ENCODE results near the gene NUBPL. TPM values are rescaled to one million over a fixed set of nuclear protein-coding genes. Genes with fewer than 3 reads are reported as not detected.
"Not testable (repeated sequence)": the region's sequence is repeated elsewhere in the genome, so short reads cannot be mapped to it uniquely, and the experiment has no call there.

NUBPL gene
- total and polyA plus RNA-seq, 7 donors: 5.3 to 15.5 (median 9.2) TPM

- DNase-seq: no peak
Observed at GRCh38 chr14:31605702-31606101, 44.5 kb downstream of the NUBPL start.

GRCh38 chr14:31611778-31612433 lies 50.7 kb downstream of the NUBPL start:
- TF ChIP-seq POLR2AphosphoS5 (IDR thresholded peaks at IDR 0.05) (no peak), POLR2A (IDR thresholded peaks at IDR 0.05) (no peak), CTCF (IDR thresholded peaks at IDR 0.05) (no peak), EP300 (IDR thresholded peaks at IDR 0.05) (no peak)
- no peak for DNase-seq
- H3K4me3 ChIP-seq: no peak overlapping the region

More at GRCh38 chr14:31605702-31606101, 44.5 kb downstream of the NUBPL start:
- no peaks in the 10 kb centered on the region for H3K9me3 ChIP-seq
- 87 to 96% methylated on average over 2 of the region's 2 CpGs for WGBS, 2 donors
- no peak overlapping the region for H3K27ac ChIP-seq
- no peaks in the 10 kb centered on the region for H3K27me3 ChIP-seq
- H3K4me1 ChIP-seq: no peaks in the 10 kb centered on the region
- H3K36me3 ChIP-seq: peaks cover 0 to 5% (median 0%) of the 10 kb centered on the region in 4 donors
- no peak overlapping the region for H3K4me3 ChIP-seq
- intact Hi-C loops (cut with DNase I): no loop called here
- no peak for TF ChIP-seq POLR2A (IDR thresholded peaks at IDR 0.05)
- TF ChIP-seq CTCF (IDR thresholded peaks at IDR 0.05): no peak
- TF ChIP-seq POLR2AphosphoS5 (IDR thresholded peaks at IDR 0.05): no peak
- no peak for TF ChIP-seq EP300 (IDR thresholded peaks at IDR 0.05)

GRCh38 chr14:31613188-31613587 lies 52.0 kb downstream of the NUBPL start:
- Histone ChIP-seq H3K4me3 (no peak overlapping the region), H3K4me1 (no peaks in the 10 kb centered on the region), H3K27me3 (no peaks in the 10 kb centered on the region), H3K27ac (no peak overlapping the region), H3K9me3 (peaks cover 0 to 4% (median 0%) of the 10 kb centered on the region in 4 donors), H3K36me3 (no peaks in the 10 kb centered on the region)
- DNase-seq: no peak
- 98% methylated on average over 5 of the region's 5 CpGs for WGBS, 2 donors
- intact Hi-C loops (cut with DNase I): no loop called here
- TF ChIP-seq POLR2AphosphoS5 (IDR thresholded peaks at IDR 0.05) (no peak), POLR2A (IDR thresholded peaks at IDR 0.05) (no peak), EP300 (IDR thresholded peaks at IDR 0.05) (no peak), CTCF (IDR thresholded peaks at IDR 0.05) (no peak)

More at GRCh38 chr14:31611778-31612433, 50.7 kb downstream of the NUBPL start:
- Histone ChIP-seq H3K27me3 (no peaks in the 10 kb centered on the region), H3K4me1 (no peaks in the 10 kb centered on the region), H3K36me3 (no peaks in the 10 kb centered on the region), H3K9me3 (peaks cover 0 to 4% (median 0%) of the 10 kb centered on the region in 4 donors), H3K27ac (no peak overlapping the region)
- intact Hi-C loops (cut with DNase I): no loop called here
- 98 to 99% methylated on average over 3 of the region's 3 CpGs for WGBS, 2 donors

- H3K27ac ChIP-seq; intact Hi-C loops (cut with DNase I); H3K27me3 ChIP-seq; H3K36me3 ChIP-seq; DNase-seq; H3K4me1 ChIP-seq; H3K9me3 ChIP-seq; H3K4me3 ChIP-seq: not testable (repeated sequence)
- WGBS, 2 donors: 93 to 94% methylated on average over 2 of the region's 2 CpGs
Observed at GRCh38 chr14:31618884-31619283, 57.7 kb downstream of the NUBPL start.

GRCh38 chr14:31619440-31619839 lies 58.2 kb downstream of the NUBPL start:
- intact Hi-C loops (cut with DNase I): no loop called here
- TF ChIP-seq EP300 (IDR thresholded peaks at IDR 0.05) (no peak), POLR2AphosphoS5 (IDR thresholded peaks at IDR 0.05) (no peak), POLR2A (IDR thresholded peaks at IDR 0.05) (no peak), CTCF (IDR thresholded peaks at IDR 0.05) (no peak)
- peaks cover 0 to 4% (median 0%) of the 10 kb centered on the region in 4 donors for H3K36me3 ChIP-seq
- H3K27ac ChIP-seq: no peak overlapping the region
- 94 to 97% methylated on average over 4 of the region's 4 CpGs for WGBS, 2 donors
- DNase-seq: no peak
- no peaks in the 10 kb centered on the region for H3K4me1 ChIP-seq
- peaks cover 0 to 5% (median 0%) of the 10 kb centered on the region in 4 donors for H3K9me3 ChIP-seq
- no peaks in the 10 kb centered on the region for H3K27me3 ChIP-seq
- H3K4me3 ChIP-seq: no peak overlapping the region

GRCh38 chr14:31620898-31621297 lies 59.7 kb downstream of the NUBPL start:
- WGBS, 2 donors: 97 to 98% methylated on average over 10 of the region's 10 CpGs
- H3K9me3 ChIP-seq; H3K27ac ChIP-seq; DNase-seq; H3K27me3 ChIP-seq; intact Hi-C loops (cut with DNase I); H3K4me3 ChIP-seq; H3K36me3 ChIP-seq; H3K4me1 ChIP-seq: not testable (repeated sequence)

Data from sigmoid colon (tissue), 7 donors.